ENCODE data around the gene RWDD1. TPM values are rescaled to one million over a fixed set of nuclear protein-coding genes. Genes with fewer than 3 reads are reported as not detected.
"Not testable (repeated sequence)": the region's sequence is repeated elsewhere in the genome, so short reads cannot be mapped to it uniquely, and the experiment has no call there.

RWDD1 gene
- total and polyA plus RNA-seq, 12 donors = 40.8 to 123 (median 55.2) TPM

DNA sequence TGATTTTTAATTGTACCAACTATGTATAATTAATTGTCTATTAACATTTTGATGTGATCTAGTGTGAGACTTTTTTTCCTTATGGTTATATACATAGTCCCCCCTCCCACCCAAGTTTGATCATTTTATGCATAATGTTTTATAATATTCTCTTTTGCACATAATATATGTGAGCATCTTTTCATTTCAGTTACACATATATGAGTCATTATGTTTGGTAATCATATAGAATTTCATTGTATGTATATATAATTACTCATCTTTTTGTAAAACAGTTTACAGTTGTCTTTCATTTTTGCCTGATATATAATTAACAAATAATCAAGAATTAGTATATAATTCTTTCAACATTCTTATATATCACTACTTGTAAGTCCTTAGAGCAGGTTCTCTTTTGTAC is 15.0 kb downstream of the RWDD1 start:
- no peaks in the 10 kb centered on the region for H3K27me3 ChIP-seq
- no peak overlapping the region for H3K4me3 ChIP-seq
- DNase-seq = no peak
- no peaks in the 10 kb centered on the region for H3K4me1 ChIP-seq
- peaks cover 0 to 99% (median 35%) of the 10 kb centered on the region in 9 donors for H3K36me3 ChIP-seq
- H3K27ac ChIP-seq = no peak overlapping the region
- no peak for ATAC-seq
- TF ChIP-seq, protein P1, sequence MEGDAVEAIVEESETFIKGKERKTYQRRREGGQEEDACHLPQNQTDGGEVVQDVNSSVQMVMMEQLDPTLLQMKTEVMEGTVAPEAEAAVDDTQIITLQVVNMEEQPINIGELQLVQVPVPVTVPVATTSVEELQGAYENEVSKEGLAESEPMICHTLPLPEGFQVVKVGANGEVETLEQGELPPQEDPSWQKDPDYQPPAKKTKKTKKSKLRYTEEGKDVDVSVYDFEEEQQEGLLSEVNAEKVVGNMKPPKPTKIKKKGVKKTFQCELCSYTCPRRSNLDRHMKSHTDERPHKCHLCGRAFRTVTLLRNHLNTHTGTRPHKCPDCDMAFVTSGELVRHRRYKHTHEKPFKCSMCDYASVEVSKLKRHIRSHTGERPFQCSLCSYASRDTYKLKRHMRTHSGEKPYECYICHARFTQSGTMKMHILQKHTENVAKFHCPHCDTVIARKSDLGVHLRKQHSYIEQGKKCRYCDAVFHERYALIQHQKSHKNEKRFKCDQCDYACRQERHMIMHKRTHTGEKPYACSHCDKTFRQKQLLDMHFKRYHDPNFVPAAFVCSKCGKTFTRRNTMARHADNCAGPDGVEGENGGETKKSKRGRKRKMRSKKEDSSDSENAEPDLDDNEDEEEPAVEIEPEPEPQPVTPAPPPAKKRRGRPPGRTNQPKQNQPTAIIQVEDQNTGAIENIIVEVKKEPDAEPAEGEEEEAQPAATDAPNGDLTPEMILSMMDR (IDR thresholded peaks at IDR 0.05) = no peak
- H3K9me3 ChIP-seq = no peaks in the 10 kb centered on the region
- intact Hi-C loops (cut with DNase I) = no loop called here

DNA sequence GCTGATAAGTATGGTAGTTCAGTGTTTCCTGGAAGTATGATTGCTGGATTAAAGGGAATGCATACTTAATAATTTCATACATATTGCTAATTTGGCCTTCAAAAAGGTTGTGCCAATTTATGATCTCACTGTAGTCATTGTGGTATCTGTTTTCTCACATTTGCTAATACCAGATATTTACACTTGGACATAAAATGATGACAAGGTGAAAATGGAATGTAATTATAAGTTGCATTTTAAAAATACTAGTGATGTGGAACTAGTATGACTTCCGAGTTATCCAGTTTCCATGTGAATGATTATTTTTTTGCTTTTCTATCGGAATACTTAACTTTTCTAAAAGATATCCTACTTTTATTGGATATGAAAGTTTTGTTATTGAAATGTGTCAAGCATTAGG is 15.4 kb downstream of the RWDD1 start:
- Histone ChIP-seq H3K4me1 (no peaks in the 10 kb centered on the region), H3K4me3 (no peak overlapping the region), H3K9me3 (no peaks in the 10 kb centered on the region), H3K27ac (no peak overlapping the region), H3K27me3 (no peaks in the 10 kb centered on the region), H3K36me3 (peaks cover 0 to 99% (median 39%) of the 10 kb centered on the region in 9 donors)
- intact Hi-C loops (cut with DNase I) = no loop called here
- TF ChIP-seq, protein P1 (IDR thresholded peaks at IDR 0.05) = no peak
- DNase-seq (no peak), ATAC-seq (no peak)
- 99% methylated on average over 2 of the region's 2 CpGs for WGBS, 2 donors

DNA sequence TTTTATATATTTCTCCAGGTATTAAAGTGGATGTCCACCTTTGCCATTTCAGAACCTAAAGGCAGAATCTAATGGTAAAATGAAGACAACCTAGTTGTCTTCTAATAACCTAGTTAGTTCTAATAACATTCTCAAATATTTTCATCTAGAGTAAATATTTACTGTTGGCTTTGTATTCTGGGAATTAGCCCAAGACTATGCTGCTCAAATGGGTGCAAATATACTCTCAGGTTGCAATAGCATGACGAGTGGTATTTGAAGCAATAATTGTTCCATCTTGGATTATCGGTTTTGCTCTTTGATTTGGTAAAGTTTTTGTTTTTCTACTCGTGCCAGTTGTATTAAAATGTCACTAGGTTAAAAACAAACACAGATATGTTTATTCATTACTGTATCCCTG is 23.9 kb downstream of the RWDD1 start:
- DNase-seq = no peak
- Histone ChIP-seq H3K9me3 (no peaks in the 10 kb centered on the region), H3K36me3 (peaks cover 0 to 80% (median 36%) of the 10 kb centered on the region in 9 donors), H3K27ac (no peak overlapping the region), H3K4me1 (no peaks in the 10 kb centered on the region), H3K27me3 (no peaks in the 10 kb centered on the region), H3K4me3 (no peak overlapping the region)
- 90 to 94% methylated on average over 3 of the region's 3 CpGs for WGBS, 2 donors
- no peak for ATAC-seq
- intact Hi-C loops (cut with DNase I) = no loop called here
- TF ChIP-seq, protein P1 (IDR thresholded peaks at IDR 0.05) = no peak

DNA sequence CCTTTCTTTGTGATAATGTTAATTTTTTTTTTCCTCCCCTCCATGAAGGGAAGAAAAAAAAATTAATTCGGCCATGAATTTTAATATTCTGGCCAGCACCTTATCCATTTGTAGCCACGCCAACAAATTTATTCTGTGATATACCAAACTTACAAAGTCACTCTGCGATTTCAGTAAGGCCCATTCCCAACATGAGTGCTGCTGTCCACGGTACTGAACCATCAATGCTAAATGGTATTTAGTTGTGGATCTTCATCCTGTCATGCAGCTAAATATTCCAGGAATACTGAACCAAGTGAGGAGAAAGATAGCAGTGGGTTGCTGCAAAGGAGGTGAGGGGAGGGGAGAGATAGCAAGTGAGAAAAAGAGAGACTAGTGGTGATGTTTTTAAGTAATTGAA is 25.5 kb downstream of the RWDD1 start:
- Histone ChIP-seq H3K4me1 (no peaks in the 10 kb centered on the region), H3K36me3 (peaks cover 0 to 75% (median 24%) of the 10 kb centered on the region in 9 donors), H3K27ac (no peak overlapping the region), H3K4me3 (no peak overlapping the region), H3K27me3 (no peaks in the 10 kb centered on the region), H3K9me3 (no peaks in the 10 kb centered on the region)
- intact Hi-C loops (cut with DNase I) = no loop called here
- ATAC-seq (no peak), DNase-seq (no peak)
- WGBS, 2 donors = 77 to 80% methylated on average over 4 of the region's 4 CpGs
- TF ChIP-seq, protein P1 (IDR thresholded peaks at IDR 0.05) = no peak

DNA sequence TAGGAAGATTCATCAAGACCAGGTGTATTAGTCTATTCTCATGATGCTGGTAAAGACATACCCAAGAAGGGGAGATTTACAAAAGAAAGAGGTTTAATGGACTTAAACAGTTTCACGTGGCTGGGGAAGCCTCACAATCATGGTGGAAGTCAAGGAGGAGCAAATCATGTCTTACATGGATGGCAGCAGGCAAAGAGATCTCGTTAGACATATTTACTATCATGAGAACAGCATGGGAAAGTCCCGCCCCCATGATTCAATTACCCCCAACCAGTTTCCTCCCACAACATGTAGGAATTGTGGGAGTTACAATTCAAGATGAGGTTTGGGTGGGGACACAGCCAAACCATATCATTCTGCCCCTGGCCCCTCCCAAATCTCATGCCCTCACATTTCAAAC is 32.6 kb downstream of the RWDD1 start:
- ATAC-seq; H3K4me3 ChIP-seq; H3K4me1 ChIP-seq; H3K27ac ChIP-seq; H3K9me3 ChIP-seq; intact Hi-C loops (cut with DNase I); DNase-seq; H3K27me3 ChIP-seq: not testable (repeated sequence)
- peaks cover 0 to 61% (median 8%) of the 10 kb centered on the region in 9 donors for H3K36me3 ChIP-seq
- WGBS, 2 donors = 90 to 93% methylated on average over 3 of the region's 3 CpGs

DNA sequence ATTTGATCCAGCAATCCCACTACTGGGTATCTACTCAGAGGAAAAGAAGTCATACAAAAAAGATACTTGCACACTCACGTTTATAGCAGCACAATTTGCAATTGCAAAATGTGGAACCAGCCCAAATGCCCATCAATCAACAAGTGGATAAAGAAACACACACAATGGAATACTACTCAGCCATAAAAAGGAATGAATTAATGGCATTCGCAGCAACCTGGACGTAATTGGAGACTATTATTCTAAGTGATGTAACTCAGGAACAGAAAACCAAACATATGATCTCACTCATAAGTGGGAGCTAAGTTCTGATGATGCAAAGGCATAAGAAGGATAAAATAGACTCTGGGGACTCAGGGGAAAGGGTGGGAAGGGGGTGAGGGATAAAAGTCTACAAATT is 33.6 kb downstream of the RWDD1 start:
- WGBS, 2 donors = 86 to 91% methylated on average over 3 of the region's 3 CpGs
- peaks cover 0 to 55% (median 8%) of the 10 kb centered on the region in 9 donors for H3K36me3 ChIP-seq
- H3K4me3 ChIP-seq; H3K27ac ChIP-seq; H3K27me3 ChIP-seq; DNase-seq; ATAC-seq; H3K4me1 ChIP-seq; H3K9me3 ChIP-seq; intact Hi-C loops (cut with DNase I): not testable (repeated sequence)
